Stimulated activated CD4-positive, alpha-beta T cell treated with anti-CD3 and anti-CD28 coated beads, Interleukin-1b, Interleukin-23, amount 100 ng/mL, for 4 hours (primary cell): Measurements from ENCODE around the gene SMU1.
"Not testable (repeated sequence)": the region's sequence is repeated elsewhere in the genome, so short reads cannot be mapped to it uniquely, and the experiment has no call there.

ENCODE experiments used
- DNase-seq, 2 donors: peaks; one replicate each; pipeline ENCODE4 v3.0.0-alpha.2; 2020; ENCODE audit warnings: low read depth in 2 of 2

SMU1 gene

GRCh38 chr9:33105959-33106358 is 29.5 kb upstream of the SMU1 start:
- no peak for DNase-seq

- DNase-seq = no peak
Measured at GRCh38 chr9:33105504-33105903, 29.0 kb upstream of the SMU1 start.

- no peak for DNase-seq
Measured at GRCh38 chr9:33104401-33104800, 27.9 kb upstream of the SMU1 start.

- DNase-seq = no peak
Measured at GRCh38 chr9:33103501-33104281, 27.2 kb upstream of the SMU1 start.

GRCh38 chr9:33102551-33103210 is 26.2 kb upstream of the SMU1 start:
- DNase-seq = no peak

- DNase-seq = no peak
Measured at GRCh38 chr9:33101104-33101951, 24.9 kb upstream of the SMU1 start.

GRCh38 chr9:33099754-33100153 is 23.3 kb upstream of the SMU1 start:
- no peak for DNase-seq

GRCh38 chr9:33097192-33097591 is 20.7 kb upstream of the SMU1 start:
- no peak for DNase-seq

- DNase-seq = no peak
Measured at GRCh38 chr9:33092634-33093033, 16.2 kb upstream of the SMU1 start.

- DNase-seq = not testable (repeated sequence)
Measured at GRCh38 chr9:33085672-33086071, 9.2 kb upstream of the SMU1 start.

GRCh38 chr9:33082538-33083326 is 6.3 kb upstream of the SMU1 start:
- DNase-seq = no peak

GRCh38 chr9:33082128-33082527 is 5.7 kb upstream of the SMU1 start:
- no peak for DNase-seq

GRCh38 chr9:33081128-33081851 is 4.8 kb upstream of the SMU1 start:
- DNase-seq = peak; percentile 32 to 50

- no peak for DNase-seq
Measured at GRCh38 chr9:33080534-33080933, 4.1 kb upstream of the SMU1 start.

- no peak for DNase-seq
Measured at GRCh38 chr9:33068991-33069390, 7.5 kb downstream of the SMU1 start.

GRCh38 chr9:33065157-33066076 is 11.1 kb downstream of the SMU1 start:
- no peak for DNase-seq

GRCh38 chr9:33051144-33051543 is 25.3 kb downstream of the SMU1 start:
- DNase-seq = no peak

GRCh38 chr9:33049680-33050361 is 26.7 kb downstream of the SMU1 start:
- no peak for DNase-seq

- DNase-seq = no peak
Measured at GRCh38 chr9:33048054-33048465, 28.4 kb downstream of the SMU1 start.
